ENCODE results near the gene C9. TPM values are rescaled to one million over a fixed set of nuclear protein-coding genes. Genes with fewer than 3 reads are reported as not detected.

Gene C9
- total RNA-seq, 6 donors from 2014 or later: 0.31 to 0.51 TPM; not detected in 4

- H3K4me3 ChIP-seq: no peak overlapping the region
- 69 to 73% methylated on average over 5 of the region's 5 CpGs for WGBS, 2 donors
- no peaks in the 10 kb centered on the region for H3K4me1 ChIP-seq
Observed at GRCh38 chr5:39360471-39361111, 3.7 kb downstream of the C9 start.

GRCh38 chr5:39356263-39356662 lies 8.0 kb downstream of the C9 start:
- Histone ChIP-seq H3K27ac (no peak overlapping the region), H3K9me3 (peaks cover 0 to 7% (median under 1%) of the 10 kb centered on the region in 4 donors), H3K4me3 (no peak overlapping the region), H3K4me1 (no peaks in the 10 kb centered on the region), H3K27me3 (no peaks in the 10 kb centered on the region), H3K36me3 (no peaks in the 10 kb centered on the region)
- 97 to 98% methylated on average over 3 of the region's 3 CpGs for WGBS, 2 donors
- no peak for ATAC-seq (ENCODE audit: low FRiP score in 2 of 2)
- DNase-seq: no peak
- TF ChIP-seq CTCF (IDR thresholded peaks at IDR 0.05) (no peak), EP300 (IDR thresholded peaks at IDR 0.05) (no peak), POLR2A (IDR thresholded peaks at IDR 0.05) (no peak), POLR2AphosphoS5 (IDR thresholded peaks at IDR 0.05) (no peak)

More at GRCh38 chr5:39360471-39361111, 3.7 kb downstream of the C9 start:
- ATAC-seq (ENCODE audit: low FRiP score in 2 of 2) (no peak), DNase-seq (no peak)
- Histone ChIP-seq H3K36me3 (no peaks in the 10 kb centered on the region), H3K27me3 (no peaks in the 10 kb centered on the region), H3K27ac (no peak overlapping the region), H3K9me3 (no peaks in the 10 kb centered on the region)
- TF ChIP-seq POLR2AphosphoS5 (IDR thresholded peaks at IDR 0.05) (no peak), POLR2A (IDR thresholded peaks at IDR 0.05) (no peak)

GRCh38 chr5:39355324-39355723 lies 9.0 kb downstream of the C9 start:
- H3K4me3 ChIP-seq: no peak overlapping the region
- no peak overlapping the region for H3K27ac ChIP-seq
- ATAC-seq (ENCODE audit: low FRiP score in 2 of 2) (no peak), DNase-seq (no peak)
- H3K27me3 ChIP-seq: no peaks in the 10 kb centered on the region
- H3K4me1 ChIP-seq: no peaks in the 10 kb centered on the region
- no peaks in the 10 kb centered on the region for H3K36me3 ChIP-seq
- TF ChIP-seq POLR2A (IDR thresholded peaks at IDR 0.05): no peak
- TF ChIP-seq POLR2AphosphoS5 (IDR thresholded peaks at IDR 0.05): no peak
- no peak for TF ChIP-seq EP300 (IDR thresholded peaks at IDR 0.05)
- TF ChIP-seq CTCF (IDR thresholded peaks at IDR 0.05): no peak
- peaks cover 6 to 11% (median 8%) of the 10 kb centered on the region in 4 donors for H3K9me3 ChIP-seq
- WGBS, 2 donors: 46 to 79% methylated on average over 3 of the region's 3 CpGs

- H3K27ac ChIP-seq: no peak overlapping the region
- no peak for ATAC-seq (ENCODE audit: low FRiP score in 2 of 2)
- H3K4me1 ChIP-seq: no peaks in the 10 kb centered on the region
- peaks cover 6 to 11% (median 9%) of the 10 kb centered on the region in 4 donors for H3K9me3 ChIP-seq
- no peak for DNase-seq
- WGBS, 2 donors: 23 to 44% methylated on average over 1 of the region's 1 CpG
- H3K36me3 ChIP-seq: no peaks in the 10 kb centered on the region
- H3K4me3 ChIP-seq: no peak overlapping the region
- H3K27me3 ChIP-seq: no peaks in the 10 kb centered on the region
- TF ChIP-seq CTCF (IDR thresholded peaks at IDR 0.05): no peak
- TF ChIP-seq POLR2A (IDR thresholded peaks at IDR 0.05): no peak
- TF ChIP-seq POLR2AphosphoS5 (IDR thresholded peaks at IDR 0.05): no peak
- TF ChIP-seq EP300 (IDR thresholded peaks at IDR 0.05): no peak
Observed at GRCh38 chr5:39353717-39354399, 10.4 kb downstream of the C9 start.

GRCh38 chr5:39352951-39353350 lies 11.3 kb downstream of the C9 start:
- no peaks in the 10 kb centered on the region for H3K36me3 ChIP-seq
- no peaks in the 10 kb centered on the region for H3K27me3 ChIP-seq
- no peak for ATAC-seq (ENCODE audit: low FRiP score in 2 of 2)
- H3K4me1 ChIP-seq: no peaks in the 10 kb centered on the region
- TF ChIP-seq EP300 (IDR thresholded peaks at IDR 0.05): no peak
- TF ChIP-seq POLR2AphosphoS5 (IDR thresholded peaks at IDR 0.05): no peak
- TF ChIP-seq CTCF (IDR thresholded peaks at IDR 0.05): no peak
- TF ChIP-seq POLR2A (IDR thresholded peaks at IDR 0.05): no peak
- 79 to 83% methylated on average over 1 of the region's 1 CpG for WGBS, 2 donors
- H3K9me3 ChIP-seq: peaks cover 6 to 11% (median 9%) of the 10 kb centered on the region in 4 donors
- no peak overlapping the region for H3K4me3 ChIP-seq
- no peak overlapping the region for H3K27ac ChIP-seq
- no peak for DNase-seq
